Uterus (tissue), 4 donors: ENCODE results near the gene CYP4B1. TPM values are rescaled to one million over a fixed set of nuclear protein-coding genes. Genes with fewer than 3 reads are reported as not detected.
"Not testable (repeated sequence)": the region's sequence is repeated elsewhere in the genome, so short reads cannot be mapped to it uniquely, and the experiment has no call there.

ENCODE experiments used
- DNase-seq, 2 donors: peaks; one replicate each; pipeline ENCODE4 v3.0.0-alpha.2; 2019 to 2020
- H3K27ac ChIP-seq, 2 donors: fragments of 200-600 bp; sonication (generic); 1 replicate in 1 of 2; 2 replicates in 1 of 2; pipeline ENCODE4 v1.5.1; 2016 to 2018
- H3K27me3 ChIP-seq, 2 donors: fragments of 200-600 bp; sonication (generic); one replicate each; pipeline ENCODE4 v1.5.1; 2018 to 2019; ENCODE audit warnings: control low read depth in 1 of 2
- H3K36me3 ChIP-seq, 2 donors: fragments of 200-600 bp; sonication (generic); one replicate each; pipeline ENCODE4 v1.5.1; 2019; ENCODE audit warnings: control low read depth in 1 of 2
- H3K4me1 ChIP-seq, 2 donors: fragments of 200-600 bp; sonication (generic); one replicate each; pipeline ENCODE4 v1.5.1; 2018 to 2019; ENCODE audit warnings: control low read depth in 1 of 2
- H3K4me3 ChIP-seq, 2 donors: fragments of 200-600 bp; sonication (generic); 1 replicate in 1 of 2; 2 replicates in 1 of 2; pipeline ENCODE4 v1.5.1; 2018 to 2019; ENCODE audit warnings: mild to moderate bottlenecking in 1 of 2
- H3K9me3 ChIP-seq, 2 donors: fragments of 200-600 bp; sonication (generic); one replicate each; pipeline ENCODE4 v1.5.1; 2019; ENCODE audit warnings: control low read depth in 1 of 2
- CTCF ChIP-seq, 4 experiments: fragments of 200-600 bp in 2 of 4; fragments of 450-650 bp in 2 of 4; sonication (generic) in 2 of 4; IDR thresholded peaks; one replicate each; pipeline ENCODE4 v1.5.1; 2016 to 2019; ENCODE audit warnings: antibody characterized with exemption in 4 of 4, mild to moderate bottlenecking in 2 of 4, moderate library complexity in 1 of 4
- POLR2A ChIP-seq, 2 donors: fragments of 450-650 bp; IDR thresholded peaks; one replicate each; pipeline ENCODE4 v1.6.1; 2016; ENCODE audit warnings: antibody characterized with exemption in 2 of 2, mild to moderate bottlenecking in 1 of 2, moderate library complexity in 1 of 2
- intact Hi-C: fragments of 100-400 bp; cut with DNase I; formaldehyde crosslinking; loops from one replicate; pipeline ENCODE4 v1.15.1; 2023; ENCODE audit warnings: low total_unique reads
- total RNA-seq, 4 donors: library from RNA; depleted of rRNA in 3 of 4; stranded (reverse); fragments of >200 nt in 3 of 4; gene quantifications; one replicate each; pipeline versions ENCODE4 v1.1.0 to v1.2.4, GENCODE V29; 2014 to 2023
- donor health status: DM: yes; HTN: yes; CAD: no.

Gene CYP4B1
- 10 to 100 TPM in 2 of 4 donors, 1 to 10 TPM in 2; 4.9 to 37.6 (median 10.1) TPM for total RNA-seq

GRCh38 chr1:46798810-46799209 is at the start of gene CYP4B1:
CYP4B1 (plus strand) TSS chr1:46799046; CDS start chr1:46799082, 36 bp downstream.
- peak in 1 of 2 donors; percentile 44 for DNase-seq
- H3K27ac ChIP-seq, result no peak within 1 kb of the TSS

GRCh38 chr1:46749404-46749803 is 49.4 kb upstream of the CYP4B1 start:
- Histone ChIP-seq H3K9me3 (no peaks in the 10 kb centered on the region), H3K4me1 (no peaks in the 10 kb centered on the region), H3K27me3 (no peaks in the 10 kb centered on the region), H3K36me3 (no peaks in the 10 kb centered on the region), H3K27ac (no peak overlapping the region), H3K4me3 (no peak overlapping the region)
- intact Hi-C loops, result no loop called here
- DNase-seq, result no peak
- TF ChIP-seq CTCF (IDR thresholded peaks at IDR 0.05), result no peak
- TF ChIP-seq POLR2A (IDR thresholded peaks at IDR 0.05), result no peak

More at GRCh38 chr1:46798810-46799209, at the start of gene CYP4B1:
- intact Hi-C loops, result no loop called here
- TF ChIP-seq CTCF (IDR thresholded peaks at IDR 0.05) (no peak), POLR2A (IDR thresholded peaks at IDR 0.05) (peak in 1 of 2 donors; percentile 14)
- H3K27me3 ChIP-seq, result no peaks in the 10 kb centered on the region
- no peaks in the 10 kb centered on the region for H3K4me1 ChIP-seq
- no peaks in the 10 kb centered on the region for H3K36me3 ChIP-seq
- H3K4me3 ChIP-seq, result no peak within 1 kb of the TSS
- H3K9me3 ChIP-seq, result no peaks in the 10 kb centered on the region

GRCh38 chr1:46749921-46750404 is 48.9 kb upstream of the CYP4B1 start:
- H3K4me3 ChIP-seq, result no peak overlapping the region
- H3K36me3 ChIP-seq, result no peaks in the 10 kb centered on the region
- H3K9me3 ChIP-seq, result no peaks in the 10 kb centered on the region
- no peak overlapping the region for H3K27ac ChIP-seq
- no peaks in the 10 kb centered on the region for H3K4me1 ChIP-seq
- intact Hi-C loops, result no loop called here
- no peaks in the 10 kb centered on the region for H3K27me3 ChIP-seq
- TF ChIP-seq POLR2A (IDR thresholded peaks at IDR 0.05) (no peak), CTCF (IDR thresholded peaks at IDR 0.05) (no peak)
- no peak for DNase-seq

- no peak overlapping the region for H3K27ac ChIP-seq
- H3K4me3 ChIP-seq, result no peak overlapping the region
- H3K27me3 ChIP-seq, result no peaks in the 10 kb centered on the region
- H3K36me3 ChIP-seq, result no peaks in the 10 kb centered on the region
- H3K4me1 ChIP-seq, result no peaks in the 10 kb centered on the region
- no peak for TF ChIP-seq CTCF (IDR thresholded peaks at IDR 0.05)
- TF ChIP-seq POLR2A (IDR thresholded peaks at IDR 0.05), result no peak
- no peaks in the 10 kb centered on the region for H3K9me3 ChIP-seq
- no peak for DNase-seq
- intact Hi-C loops, result no loop called here
Observed at GRCh38 chr1:46753985-46754384, 44.9 kb upstream of the CYP4B1 start.

GRCh38 chr1:46754707-46755106 is 44.1 kb upstream of the CYP4B1 start:
- H3K9me3 ChIP-seq, H3K4me3 ChIP-seq, DNase-seq, H3K36me3 ChIP-seq, H3K4me1 ChIP-seq, intact Hi-C loops, H3K27me3 ChIP-seq, H3K27ac ChIP-seq: not testable (repeated sequence)

- intact Hi-C loops, result no loop called here
- no peak for DNase-seq
- Histone ChIP-seq H3K9me3 (no peaks in the 10 kb centered on the region), H3K36me3 (no peaks in the 10 kb centered on the region), H3K27me3 (no peaks in the 10 kb centered on the region), H3K27ac (no peak overlapping the region), H3K4me1 (no peaks in the 10 kb centered on the region), H3K4me3 (no peak overlapping the region)
- TF ChIP-seq POLR2A (IDR thresholded peaks at IDR 0.05) (no peak), CTCF (IDR thresholded peaks at IDR 0.05) (no peak)
Observed at GRCh38 chr1:46755121-46755520, 43.7 kb upstream of the CYP4B1 start.
